Measurements from ENCODE around the gene RPTN. TPM values are rescaled to one million over a fixed set of nuclear protein-coding genes. Genes with fewer than 3 reads are reported as not detected.

RPTN gene
- total RNA-seq (not detected), polyA plus RNA-seq (not detected), total RNA-seq (not detected)

- no peaks in the 10 kb centered on the region for H3K36me3 ChIP-seq (ENCODE audit: control insufficient read depth in 2 of 3, insufficient read depth in 3 of 3, low read length in 3 of 3)
- H3K27me3 Mint-ChIP-seq, result peaks cover 0 to 18% (median 0%) of the 10 kb centered on the region in 5 donors
- no peaks in the 10 kb centered on the region for H3K4me1 ChIP-seq (ENCODE audit: control insufficient read depth in 2 of 2, insufficient read depth in 2 of 2, low read length in 2 of 2)
- no peak within 1 kb of the TSS for H3K4me3 ChIP-seq (ENCODE audit: low read length)
- H3K9me3 Mint-ChIP-seq, result no peaks in the 10 kb centered on the region
- H3K27ac Mint-ChIP-seq, result no peak within 1 kb of the TSS
- DNase-seq (no peak), ATAC-seq (no peak)
- H3K4me3 Mint-ChIP-seq, result no peak within 1 kb of the TSS
- H3K27me3 ChIP-seq (ENCODE audit: control insufficient read depth in 2 of 2, insufficient read depth in 2 of 2, low read length in 2 of 2), result no peaks in the 10 kb centered on the region
- no peaks in the 10 kb centered on the region for H3K9me3 ChIP-seq (ENCODE audit: control insufficient read depth in 2 of 3, low read length in 3 of 3)
- no peak within 1 kb of the TSS for H3K27ac ChIP-seq (ENCODE audit: low read depth, low read length)
- H3K36me3 Mint-ChIP-seq, result no peaks in the 10 kb centered on the region
- POLR2A ChIA-PET, result interaction anchor here (0.7 kb wide), 1 partner anchor 106 kb away, joined by 3 read pairs; no protein-coding TSS in a partner anchor
- CTCF ChIA-PET, result no interaction called here
- intact Hi-C loops (cut with micrococcal nuclease), result no loop called here
- H3K4me1 Mint-ChIP-seq, result peaks cover 0 to 6% (median 0%) of the 10 kb centered on the region in 7 donors
Measured at GRCh38 chr1:152159144-152159543, at the start of gene RPTN. TSS of gene RPTN (minus strand) at chr1:152159228. CDS start at chr1:152157889, 1,339 bp downstream.

GRCh38 chr1:152198982-152199381 lies 40.0 kb upstream of the RPTN start:
- Mint-ChIP-seq H3K36me3 (no peaks in the 10 kb centered on the region), H3K4me1 (peaks cover 0 to 2% (median 0%) of the 10 kb centered on the region in 7 donors), H3K27ac (no peak overlapping the region), H3K27me3 (peaks cover 16 to 27% (median 19%) of the 10 kb centered on the region in 5 donors), H3K4me3 (no peak overlapping the region), H3K9me3 (peaks cover 0 to 10% (median 0%) of the 10 kb centered on the region in 11 donors)
- no peaks in the 10 kb centered on the region for H3K36me3 ChIP-seq (ENCODE audit: control insufficient read depth in 2 of 3, insufficient read depth in 3 of 3, low read length in 3 of 3)
- no peaks in the 10 kb centered on the region for H3K4me1 ChIP-seq (ENCODE audit: control insufficient read depth in 2 of 2, insufficient read depth in 2 of 2, low read length in 2 of 2)
- ChIA-PET CTCF (interaction anchor here (1.2 to 1.3 kb wide), 2 partner anchors 10 to 259 kb away, joined by 4 to 9 read pairs; no protein-coding TSS in a partner anchor), POLR2A (no interaction called here)
- DNase-seq (no peak), ATAC-seq (no peak)
- no peak overlapping the region for H3K4me3 ChIP-seq (ENCODE audit: low read length)
- no peaks in the 10 kb centered on the region for H3K9me3 ChIP-seq (ENCODE audit: control insufficient read depth in 2 of 3, low read length in 3 of 3)
- H3K27ac ChIP-seq (ENCODE audit: low read depth, low read length), result no peak overlapping the region
- intact Hi-C loops (cut with micrococcal nuclease), result no loop called here
- H3K27me3 ChIP-seq (ENCODE audit: control insufficient read depth in 2 of 2, insufficient read depth in 2 of 2, low read length in 2 of 2), result no peaks in the 10 kb centered on the region

DNA sequence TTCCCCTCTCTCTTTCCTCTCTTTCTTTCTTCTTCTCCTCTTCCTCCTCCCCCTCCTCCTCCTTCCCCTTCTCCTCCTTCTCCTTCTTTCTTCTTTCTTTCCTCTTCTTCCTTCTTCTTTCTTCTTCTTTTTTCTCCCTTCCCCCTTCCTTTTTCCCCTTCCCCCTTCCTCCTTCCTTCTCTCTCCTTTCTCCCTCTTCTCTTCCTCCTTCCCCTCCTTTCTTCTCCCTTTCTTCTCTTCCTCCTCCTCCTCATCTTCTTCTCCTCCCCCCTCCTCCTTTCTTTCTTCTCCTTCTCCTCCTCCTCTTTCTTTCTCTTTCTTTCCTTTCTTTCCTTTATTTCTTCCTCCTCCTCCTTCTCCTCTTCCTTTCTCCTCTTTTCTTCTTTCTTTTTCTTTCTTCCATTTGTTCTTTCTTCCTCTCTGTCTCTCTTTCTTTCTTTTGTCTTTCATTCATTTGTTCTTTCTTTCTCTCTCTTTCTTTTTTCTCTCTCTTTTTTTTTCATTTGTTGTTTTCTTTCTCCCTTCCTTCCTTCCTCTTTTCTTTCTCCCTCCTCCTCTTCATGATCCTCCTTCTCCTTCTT lies 38.4 kb upstream of the RPTN start:
- Histone ChIP-seq H3K36me3 (ENCODE audit: control insufficient read depth in 2 of 3, insufficient read depth in 3 of 3, low read length in 3 of 3) (no peaks in the 10 kb centered on the region), H3K27ac (ENCODE audit: low read depth, low read length) (no peak overlapping the region), H3K4me3 (ENCODE audit: low read length) (no peak overlapping the region), H3K27me3 (ENCODE audit: control insufficient read depth in 2 of 2, insufficient read depth in 2 of 2, low read length in 2 of 2) (no peaks in the 10 kb centered on the region), H3K9me3 (ENCODE audit: control insufficient read depth in 2 of 3, low read length in 3 of 3) (no peaks in the 10 kb centered on the region), H3K4me1 (ENCODE audit: control insufficient read depth in 2 of 2, insufficient read depth in 2 of 2, low read length in 2 of 2) (no peaks in the 10 kb centered on the region)
- H3K27ac Mint-ChIP-seq, result no peak overlapping the region
- no peak overlapping the region for H3K4me3 Mint-ChIP-seq
- no peak for DNase-seq
- H3K9me3 Mint-ChIP-seq, result peaks cover 0 to 10% (median 0%) of the 10 kb centered on the region in 11 donors
- H3K27me3 Mint-ChIP-seq, result peaks cover 16 to 27% (median 20%) of the 10 kb centered on the region in 5 donors
- POLR2A ChIA-PET, result no interaction called here
- CTCF ChIA-PET, result interaction anchor here (1.3 kb wide), 1 partner anchor 261 kb away, joined by 9 read pairs; no protein-coding TSS in a partner anchor
- intact Hi-C loops (cut with micrococcal nuclease), result no loop called here
- peaks cover 0 to 2% (median 0%) of the 10 kb centered on the region in 7 donors for H3K4me1 Mint-ChIP-seq
- no peaks in the 10 kb centered on the region for H3K36me3 Mint-ChIP-seq
- ATAC-seq, result no peak

DNA sequence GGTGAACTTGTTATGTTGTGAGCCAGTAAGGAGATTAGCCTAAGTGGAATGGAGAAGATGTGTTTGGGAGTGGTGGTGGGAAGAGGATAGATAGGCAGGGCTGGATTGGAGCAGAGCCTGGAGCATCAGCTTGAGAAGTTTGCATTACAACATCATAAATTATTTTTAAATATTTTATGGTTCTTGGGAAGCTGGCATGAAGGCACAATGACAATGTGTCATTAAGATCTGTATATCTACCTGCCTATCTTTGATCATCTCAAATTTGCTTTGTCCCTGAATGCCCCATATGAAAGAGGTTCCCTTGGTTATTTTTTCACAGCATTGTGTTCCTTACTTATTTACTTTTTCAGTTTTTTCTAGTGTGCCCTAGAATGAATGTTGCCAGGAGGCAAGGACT lies 32.7 kb upstream of the RPTN start:
- Histone ChIP-seq H3K4me3 (ENCODE audit: low read length) (no peak overlapping the region), H3K9me3 (ENCODE audit: control insufficient read depth in 2 of 3, low read length in 3 of 3) (no peaks in the 10 kb centered on the region), H3K4me1 (ENCODE audit: control insufficient read depth in 2 of 2, insufficient read depth in 2 of 2, low read length in 2 of 2) (no peaks in the 10 kb centered on the region), H3K27me3 (ENCODE audit: control insufficient read depth in 2 of 2, insufficient read depth in 2 of 2, low read length in 2 of 2) (no peaks in the 10 kb centered on the region), H3K27ac (ENCODE audit: low read depth, low read length) (no peak overlapping the region), H3K36me3 (ENCODE audit: control insufficient read depth in 2 of 3, insufficient read depth in 3 of 3, low read length in 3 of 3) (no peaks in the 10 kb centered on the region)
- intact Hi-C loops (cut with micrococcal nuclease), result no loop called here
- Mint-ChIP-seq H3K36me3 (no peaks in the 10 kb centered on the region), H3K27ac (peak overlapping the region in 1 of 9 donors; percentile 9), H3K27me3 (peaks cover 0 to 36% (median 0%) of the 10 kb centered on the region in 5 donors), H3K4me3 (no peak overlapping the region), H3K9me3 (no peaks in the 10 kb centered on the region), H3K4me1 (peaks cover 0 to 7% (median 6%) of the 10 kb centered on the region in 7 donors)
- POLR2A ChIA-PET, result interaction anchor here (0.6 kb wide), 1 partner anchor 148 kb away, joined by 3 read pairs; no protein-coding TSS in a partner anchor
- DNase-seq (no peak), ATAC-seq (no peak)
- CTCF ChIA-PET, result interaction anchor here (2.7 kb wide), 1 partner anchor 267 kb away, joined by 15 read pairs; no protein-coding TSS in a partner anchor

DNA sequence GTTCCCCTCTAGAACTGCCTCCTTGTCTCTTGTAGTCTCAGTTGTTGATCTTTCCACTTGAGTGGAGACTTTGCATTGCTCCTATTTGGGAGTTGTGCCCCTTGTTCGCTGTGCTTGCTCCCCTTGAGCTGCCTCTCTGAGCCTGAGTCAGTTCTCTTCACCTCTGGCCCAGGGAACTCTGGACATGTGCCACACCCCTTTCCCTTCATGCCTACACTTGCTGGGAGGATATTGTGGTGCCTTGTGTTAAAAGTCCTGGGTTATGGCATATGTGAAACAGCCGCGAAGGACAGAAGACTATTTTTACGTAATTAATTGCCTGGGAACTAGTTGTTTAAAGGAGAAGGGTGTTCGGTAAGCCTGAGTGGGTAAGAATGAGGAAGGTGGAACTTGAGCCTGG lies 32.2 kb upstream of the RPTN start:
- peaks cover 0 to 36% (median 0%) of the 10 kb centered on the region in 5 donors for H3K27me3 Mint-ChIP-seq
- Histone ChIP-seq H3K9me3 (ENCODE audit: control insufficient read depth in 2 of 3, low read length in 3 of 3) (no peaks in the 10 kb centered on the region), H3K36me3 (ENCODE audit: control insufficient read depth in 2 of 3, insufficient read depth in 3 of 3, low read length in 3 of 3) (no peaks in the 10 kb centered on the region), H3K27me3 (ENCODE audit: control insufficient read depth in 2 of 2, insufficient read depth in 2 of 2, low read length in 2 of 2) (no peaks in the 10 kb centered on the region), H3K4me1 (ENCODE audit: control insufficient read depth in 2 of 2, insufficient read depth in 2 of 2, low read length in 2 of 2) (no peaks in the 10 kb centered on the region), H3K4me3 (ENCODE audit: low read length) (no peak overlapping the region), H3K27ac (ENCODE audit: low read depth, low read length) (no peak overlapping the region)
- no peaks in the 10 kb centered on the region for H3K9me3 Mint-ChIP-seq
- no peaks in the 10 kb centered on the region for H3K36me3 Mint-ChIP-seq
- CTCF ChIA-PET, result interaction anchor here (2.7 kb wide), 1 partner anchor 268 kb away, joined by 15 read pairs; no protein-coding TSS in a partner anchor
- H3K27ac Mint-ChIP-seq, result no peak overlapping the region
- no peak for DNase-seq
- no peak for ATAC-seq
- POLR2A ChIA-PET, result no interaction called here
- no peak overlapping the region for H3K4me3 Mint-ChIP-seq
- peaks cover 0 to 7% (median 6%) of the 10 kb centered on the region in 7 donors for H3K4me1 Mint-ChIP-seq
- intact Hi-C loops (cut with micrococcal nuclease), result no loop called here

DNA sequence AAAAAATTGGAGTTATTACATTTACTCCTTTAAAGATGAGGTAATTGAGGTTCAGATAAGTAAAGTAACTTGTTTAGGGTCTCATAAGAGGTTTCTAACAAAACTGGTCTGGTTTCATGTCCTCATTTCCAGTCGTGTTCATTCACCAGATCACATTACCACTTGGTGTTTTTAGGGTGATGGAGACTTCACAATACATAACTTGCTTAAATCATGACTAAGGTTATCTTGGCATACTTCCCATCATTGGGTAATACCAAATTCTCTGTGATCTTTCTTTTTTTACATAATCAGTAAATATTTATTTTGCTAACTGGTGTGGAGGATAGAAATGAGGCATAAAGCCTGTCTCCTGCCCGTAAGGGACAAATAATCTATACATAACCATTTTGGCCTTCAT lies 31.6 kb upstream of the RPTN start:
- intact Hi-C loops (cut with micrococcal nuclease), result loop anchor here in 1 of 2 donors (1.0 kb wide), 1 partner anchor 157 kb away; no protein-coding TSS in a partner anchor
- Mint-ChIP-seq H3K4me1 (peaks cover 0 to 7% (median 6%) of the 10 kb centered on the region in 7 donors), H3K9me3 (no peaks in the 10 kb centered on the region), H3K27ac (no peak overlapping the region), H3K36me3 (no peaks in the 10 kb centered on the region), H3K4me3 (no peak overlapping the region), H3K27me3 (peaks cover 0 to 37% (median 0%) of the 10 kb centered on the region in 5 donors)
- ChIA-PET POLR2A (no interaction called here), CTCF (interaction anchor here (2.7 kb wide), 1 partner anchor 268 kb away, joined by 15 read pairs; no protein-coding TSS in a partner anchor)
- no peak for DNase-seq
- no peaks in the 10 kb centered on the region for H3K27me3 ChIP-seq (ENCODE audit: control insufficient read depth in 2 of 2, insufficient read depth in 2 of 2, low read length in 2 of 2)
- no peaks in the 10 kb centered on the region for H3K4me1 ChIP-seq (ENCODE audit: control insufficient read depth in 2 of 2, insufficient read depth in 2 of 2, low read length in 2 of 2)
- no peaks in the 10 kb centered on the region for H3K9me3 ChIP-seq (ENCODE audit: control insufficient read depth in 2 of 3, low read length in 3 of 3)
- H3K36me3 ChIP-seq (ENCODE audit: control insufficient read depth in 2 of 3, insufficient read depth in 3 of 3, low read length in 3 of 3), result no peaks in the 10 kb centered on the region
- no peak for ATAC-seq
- no peak overlapping the region for H3K4me3 ChIP-seq (ENCODE audit: low read length)
- no peak overlapping the region for H3K27ac ChIP-seq (ENCODE audit: low read depth, low read length)
